NCI-H460 (cell line): ENCODE measurements around the gene CEP170. TPM values are rescaled to one million over a fixed set of nuclear protein-coding genes. Genes with fewer than 3 reads are reported as not detected.
A peak's percentile ranks its signal among the peaks of the same experiment; 100 is the strongest.
"Not testable (repeated sequence)": the region's sequence is repeated elsewhere in the genome, so short reads cannot be mapped to it uniquely, and the experiment has no call there.

Experiments
- DNase-seq: peaks from one replicate; pipeline ENCODE4 v3.0.0-alpha.2; 2016; ENCODE audit warnings: low read depth; ENCODE audit errors: extremely low read depth
- total RNA-seq: library from RNA; depleted of rRNA; stranded (reverse); fragments of >200 nt; shearing (Covaris generic); gene quantifications from 2 replicates; pipeline ENCODE4 v1.2.3, GENCODE V29; 2014

CEP170 gene
- total RNA-seq, 1 experiment from 2014 or later = 85.6 TPM

DNA sequence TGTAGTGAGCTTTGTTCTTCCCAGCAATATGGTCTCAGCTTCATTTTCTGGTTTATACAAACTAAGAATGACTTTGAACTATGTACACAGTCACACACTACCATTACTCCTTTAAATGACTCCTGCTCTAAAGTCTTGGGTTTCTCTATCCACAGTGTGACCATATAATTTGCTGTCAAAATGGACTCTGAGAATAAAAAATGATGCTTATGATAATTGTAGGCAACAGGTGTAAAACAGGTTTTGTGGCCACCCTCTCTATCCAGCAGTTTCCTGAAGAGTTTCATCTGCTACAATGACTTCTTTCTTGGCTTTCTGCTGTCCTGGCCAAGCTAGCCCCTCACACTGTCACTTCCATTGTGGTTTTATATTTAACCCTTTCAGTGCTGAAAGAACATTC, 71.4 kb downstream of the CEP170 start:
- not testable (repeated sequence) for DNase-seq

GRCh38 chr1:243183176-243183575, 71.9 kb downstream of the CEP170 start:
- not testable (repeated sequence) for DNase-seq

DNA sequence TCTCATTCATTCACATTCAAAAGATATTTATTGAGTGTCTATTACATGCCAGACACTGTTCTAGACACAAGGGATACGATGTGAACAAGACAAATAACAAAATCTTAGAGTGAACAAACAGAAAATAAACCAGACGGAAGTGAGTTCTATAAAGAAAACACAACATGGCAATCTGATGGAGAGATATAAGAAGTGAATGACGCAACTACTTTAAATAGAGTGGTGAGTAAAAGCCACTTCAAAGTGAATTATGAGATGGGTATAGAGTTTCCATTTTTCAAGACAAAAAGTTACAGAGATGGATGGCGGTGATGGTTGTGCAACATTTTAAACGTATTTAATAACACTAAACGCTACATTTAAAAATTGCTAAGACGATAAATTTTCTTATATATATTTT, 75.4 kb downstream of the CEP170 start:
- DNase-seq = peak; percentile 26

DNA sequence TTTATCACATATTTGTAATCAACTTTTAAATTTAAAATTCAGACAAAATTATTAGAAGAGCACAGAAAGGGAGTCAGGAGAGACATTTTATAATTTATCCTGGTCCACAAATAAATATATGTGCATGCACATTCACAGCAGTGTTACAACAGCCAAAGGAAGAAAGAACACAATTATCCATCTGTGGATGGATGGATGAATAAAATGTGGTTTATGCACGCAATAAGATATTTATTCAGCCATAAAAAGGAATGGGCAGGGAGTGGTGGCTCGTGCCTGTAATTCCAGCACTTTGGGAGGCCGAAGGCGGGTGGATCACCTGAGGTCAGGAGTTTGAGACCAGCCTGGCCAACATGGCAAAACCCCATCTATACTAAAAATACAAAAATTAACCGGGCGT, 77.3 kb downstream of the CEP170 start:
- not testable (repeated sequence) for DNase-seq

DNA sequence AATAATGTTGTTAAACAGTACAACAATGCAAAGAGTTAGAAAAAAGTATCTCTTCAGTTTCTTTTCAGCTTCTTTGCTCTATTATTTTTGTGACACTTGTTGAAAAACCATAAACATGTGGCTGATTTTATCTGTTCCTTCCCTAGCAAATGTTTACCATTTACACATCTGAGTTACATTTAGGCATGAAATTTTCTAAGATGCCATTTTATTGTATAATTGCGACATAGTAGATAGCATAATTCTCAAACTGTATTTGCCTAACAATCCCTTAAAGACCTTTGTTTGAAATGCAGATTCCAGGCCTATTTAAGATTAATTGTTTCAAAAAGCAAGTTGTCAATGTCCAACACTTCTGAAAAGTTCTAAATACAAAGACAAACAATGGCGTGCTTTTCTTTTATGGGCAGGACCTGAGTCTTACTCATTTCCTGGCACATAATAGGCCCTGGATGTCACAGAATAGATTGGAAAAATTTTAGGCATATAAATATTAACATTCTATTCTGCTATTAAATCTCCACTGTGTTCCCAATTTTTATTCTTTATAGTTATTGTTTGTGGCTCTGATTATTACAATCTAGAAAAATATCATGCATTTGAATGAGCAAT, 81.2 kb downstream of the CEP170 start:
- not testable (repeated sequence) for DNase-seq

GRCh38 chr1:243164911-243165310, 90.2 kb downstream of the CEP170 start:
- DNase-seq = not testable (repeated sequence)

DNA sequence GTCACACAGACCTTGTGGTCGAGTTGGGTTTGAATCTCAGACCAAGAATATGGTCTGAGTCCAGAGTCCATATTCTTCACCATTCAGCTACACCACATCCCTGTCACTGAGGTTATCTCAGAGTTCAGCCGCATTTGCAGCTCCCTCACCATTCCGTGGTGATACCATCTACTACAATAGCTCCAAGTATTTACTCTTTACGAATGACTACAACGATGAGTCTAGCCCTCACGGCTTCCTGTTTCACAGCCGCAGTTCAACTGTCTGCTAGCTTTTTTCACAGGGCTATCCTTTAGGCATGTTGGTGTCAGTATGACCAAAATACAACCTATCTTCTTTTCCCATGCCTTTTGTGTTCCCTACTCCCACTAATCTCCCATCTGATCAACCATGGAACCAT, 104.2 kb downstream of the CEP170 start:
- DNase-seq = not testable (repeated sequence)

GRCh38 chr1:243149120-243149519, 106.0 kb downstream of the CEP170 start:
- DNase-seq = not testable (repeated sequence)

- DNase-seq = not testable (repeated sequence)
Measured at GRCh38 chr1:243147351-243147750, 107.7 kb downstream of the CEP170 start.

- not testable (repeated sequence) for DNase-seq
Measured at GRCh38 chr1:243140498-243140897, 114.6 kb downstream of the CEP170 start.

- DNase-seq = not testable (repeated sequence)
Measured at GRCh38 chr1:243122876-243123409, 132.1 kb downstream of the CEP170 start.

GRCh38 chr1:243121939-243122338, 133.1 kb downstream of the CEP170 start:
- not testable (repeated sequence) for DNase-seq

GRCh38 chr1:243118601-243119322, 136.3 kb downstream of the CEP170 start:
- not testable (repeated sequence) for DNase-seq

- DNase-seq = not testable (repeated sequence)
Measured at GRCh38 chr1:243116187-243116586, 138.9 kb downstream of the CEP170 start.

GRCh38 chr1:243114769-243115168, 140.3 kb downstream of the CEP170 start:
- not testable (repeated sequence) for DNase-seq

- not testable (repeated sequence) for DNase-seq
Measured at GRCh38 chr1:243114059-243114713, 140.9 kb downstream of the CEP170 start.

DNA sequence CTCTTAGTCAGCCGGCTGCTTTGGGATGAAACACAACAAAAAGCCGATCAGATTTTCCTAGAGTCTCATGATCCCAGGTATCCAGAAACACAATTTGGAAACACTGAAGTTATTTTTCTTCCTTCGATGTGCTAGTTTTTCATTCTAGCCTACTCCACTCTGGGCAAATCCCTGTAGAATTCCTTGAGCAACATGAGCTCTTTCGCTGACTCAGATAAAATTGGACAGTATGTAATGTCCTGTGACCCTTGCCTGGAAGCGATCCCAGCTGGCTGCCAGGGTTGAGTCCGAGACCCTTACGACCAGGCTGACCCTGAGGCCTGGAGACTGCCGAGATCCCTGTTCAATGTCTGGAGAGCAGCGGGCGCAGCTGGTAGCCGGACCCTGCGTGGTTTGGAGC, 147.9 kb downstream of the CEP170 start:
- DNase-seq = not testable (repeated sequence)

DNA sequence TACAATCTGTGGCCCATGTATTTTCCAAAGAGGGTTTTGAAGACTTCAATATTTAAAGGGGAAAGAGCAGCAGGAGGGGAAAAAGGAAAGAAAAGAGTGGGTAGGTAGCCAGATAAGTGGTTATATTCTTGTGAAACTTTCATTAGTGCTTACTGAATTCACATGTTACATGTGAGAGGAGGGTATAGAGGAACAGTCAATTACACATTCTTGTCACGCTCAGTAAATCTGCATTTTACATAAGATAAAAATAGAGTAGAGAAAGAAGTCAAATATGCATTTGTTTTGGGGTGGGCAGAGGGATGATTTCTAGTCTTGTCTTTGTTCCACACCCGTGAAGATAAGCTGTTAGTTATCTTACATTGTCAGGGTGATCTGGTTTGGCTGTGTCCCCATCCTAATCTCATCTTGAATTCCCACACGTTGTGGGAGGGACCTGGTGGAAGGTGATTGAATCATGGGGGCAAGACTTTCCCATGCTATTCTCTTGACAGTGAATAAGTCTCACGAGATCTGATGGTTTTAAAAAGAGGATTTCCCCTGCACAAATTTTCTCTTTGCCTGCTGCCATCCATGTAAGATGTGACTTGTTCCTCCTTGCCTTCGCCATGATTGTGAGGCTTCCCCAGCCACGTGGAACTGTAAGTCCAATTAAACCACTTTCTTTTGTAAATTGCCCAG, 149.3 kb downstream of the CEP170 start:
- not testable (repeated sequence) for DNase-seq

DNA sequence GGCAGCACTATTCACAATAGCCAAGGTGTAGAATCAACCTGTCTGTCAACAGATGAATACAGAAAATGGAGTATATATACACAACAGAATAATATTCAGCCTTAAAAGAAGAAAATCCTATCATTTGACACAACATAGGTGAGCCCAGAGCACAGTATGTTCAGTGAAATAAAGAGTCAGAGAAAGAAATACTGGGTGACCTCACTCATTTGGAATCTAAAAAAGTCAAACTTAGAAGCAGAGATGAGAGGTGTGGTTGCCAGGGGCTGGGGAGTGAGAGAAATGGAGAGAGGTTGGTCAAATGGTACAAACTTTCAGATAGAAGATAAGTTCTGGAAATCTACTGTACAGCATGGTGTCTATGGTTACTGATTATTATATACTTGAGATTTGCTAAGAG, 150.0 kb downstream of the CEP170 start:
- DNase-seq = not testable (repeated sequence)

GRCh38 chr1:243104452-243104851, 150.6 kb downstream of the CEP170 start:
- not testable (repeated sequence) for DNase-seq
